ENCODE results near the gene TOB1. TPM values are rescaled to one million over a fixed set of nuclear protein-coding genes. Genes with fewer than 3 reads are reported as not detected.

Gene TOB1
- total and polyA plus RNA-seq, 10 donors: 6.3 to 42.3 (median 23.1) TPM

Other genes starting within 250 kb of the TOB1 start
- 10 to 100 TPM; 28.4 to 37.1 (median 32.0) TPM for gene ABCC3, start 231.5 kb downstream of the TOB1 start, total RNA-seq
- gene ABCC3, start 231.5 kb downstream of the TOB1 start, polyA plus RNA-seq: 10 to 100 TPM in 2 of 3 donors, 1 to 10 TPM in 1; 8.6 to 16.6 (median 15.2) TPM
- 10 to 100 TPM; 33.5 to 54.6 (median 47.1) TPM for gene ANKRD40, start 158.4 kb downstream of the TOB1 start, total RNA-seq
- gene ANKRD40, start 158.4 kb downstream of the TOB1 start, polyA plus RNA-seq: 10 to 100 TPM in 1 of 3 donors, 1 to 10 TPM in 2; 6.8 to 16.5 (median 7.2) TPM
- gene LUC7L3, start 146.8 kb downstream of the TOB1 start, total RNA-seq: 100 to 1,000 TPM; 121 to 223 (median 153) TPM
- 100 to 1,000 TPM in 2 of 3 donors, 10 to 100 TPM in 1; 91.2 to 141 (median 103) TPM for gene LUC7L3, start 146.8 kb downstream of the TOB1 start, polyA plus RNA-seq
- gene ANKRD40CL, start 98.8 kb downstream of the TOB1 start, total RNA-seq: not detected
- gene ANKRD40CL, start 98.8 kb downstream of the TOB1 start, polyA plus RNA-seq: not detected
- gene WFIKKN2, start 30.8 kb downstream of the TOB1 start, total RNA-seq: under 1 TPM in 3 of 7 donors, not detected in 4; 0.13 to 0.51 (median 0.26) TPM
- gene WFIKKN2, start 30.8 kb downstream of the TOB1 start, polyA plus RNA-seq: under 1 TPM; 0.02 to 0.06 (median 0.02) TPM

Measured in spleen (tissue), 10 donors.